Effector CD4-positive, alpha-beta T cell (primary cell): ENCODE measurements around the gene SLC6A12.

ENCODE experiments used
- DNase-seq: peaks from one replicate; pipeline ENCODE4 v3.0.0-alpha.2; 2020

Gene SLC6A12

GRCh38 chr12:157644-158043 is 56.3 kb downstream of the SLC6A12 start:
- DNase-seq = no peak

- no peak for DNase-seq
These were observed 57.0 kb downstream of the SLC6A12 start for GRCh38 chr12:156945-157344.

GRCh38 chr12:155646-156045 is 58.3 kb downstream of the SLC6A12 start:
- no peak for DNase-seq

- DNase-seq = no peak
These were observed 59.0 kb downstream of the SLC6A12 start for GRCh38 chr12:155006-155405.

- no peak for DNase-seq
These were observed 59.9 kb downstream of the SLC6A12 start for GRCh38 chr12:154058-154457.

- DNase-seq = no peak
These were observed 60.7 kb downstream of the SLC6A12 start for GRCh38 chr12:153080-153746.

- no peak for DNase-seq
These were observed 61.5 kb downstream of the SLC6A12 start for GRCh38 chr12:152440-152839.

- no peak for DNase-seq
These were observed 62.4 kb downstream of the SLC6A12 start for GRCh38 chr12:151579-151978.

GRCh38 chr12:148676-149416 is 65.1 kb downstream of the SLC6A12 start:
- DNase-seq = no peak

GRCh38 chr12:147242-147641 is 66.7 kb downstream of the SLC6A12 start:
- no peak for DNase-seq

- no peak for DNase-seq
These were observed 68.5 kb downstream of the SLC6A12 start for GRCh38 chr12:145369-145960.

GRCh38 chr12:144650-145284 is 69.2 kb downstream of the SLC6A12 start:
- DNase-seq = no peak

- DNase-seq = no peak
These were observed 69.8 kb downstream of the SLC6A12 start for GRCh38 chr12:143964-144649.

- DNase-seq = no peak
These were observed 73.8 kb downstream of the SLC6A12 start for GRCh38 chr12:140162-140561.
